HCT116 (cell line): ENCODE measurements around the gene MUS81. TPM values are rescaled to one million over a fixed set of nuclear protein-coding genes. Genes with fewer than 3 reads are reported as not detected.

Experiments
- ATAC-seq: fragments of 200-7000 bp; cut with Tn5 transposase; 2 replicates; pipeline ENCODE4 v1.9.1; 2020; ENCODE audit warnings: mild to moderate bottlenecking, moderate library complexity
- BruUV-seq: library from RNA; stranded (reverse); fragments of 400-500 nt; replicated peaks from 2 replicates; lab custom pipeline; 2021; lab: Mats Ljungman, UMichigan
- CTCF ChIA-PET: fragments of 300-600 bp; sonication (Branson Sonifier 250); formaldehyde crosslinking; loops from one replicate; lab custom pipeline; 2021; ENCODE audit warnings: antibody characterized with exemption; lab: Charles Lee
- POLR2A ChIA-PET: fragments of 300-600, 350-600 bp; sonication (Branson Sonifier 250); formaldehyde crosslinking; loops from one replicate; lab custom pipeline; 2021; ENCODE audit warnings: antibody characterized with exemption; lab: Charles Lee
- RAD21 ChIA-PET, 2 experiments: fragments of 300-600 bp; sonication (Branson Sonifier 250); formaldehyde crosslinking; loops; one replicate each; lab custom pipeline; 2023; ENCODE audit warnings: low total read pairs in 2 of 2; ENCODE audit not compliant: uncharacterized antibody in 2 of 2, unreplicated experiment in 2 of 2, low non-redundant PET in 1 of 2; lab: Charles Lee
- DNase-seq: peaks from one replicate; pipeline ENCODE4 v3.0.0-alpha.2; 2010; ENCODE audit warnings: low read depth, low spot score
- H2AFZ ChIP-seq: fragments of 200-600 bp; shearing (Covaris generic), sonication (generic); 2 replicates; pipeline ENCODE4 v1.6.1; 2017; ENCODE audit warnings: low read depth, mixed run types, mixed read lengths, antibody characterized with exemption, low read length; ENCODE audit not compliant: poor library complexity, severe bottlenecking
- H3K27ac ChIP-seq: 2 replicates; pipeline ENCODE4 v1.5.1; 2012; ENCODE audit warnings: low read depth, low read length
- H3K27me3 ChIP-seq: fragments of 200-600 bp; sonication (generic); 2 replicates; pipeline ENCODE4 v1.6.1; 2016; ENCODE audit warnings: mixed run types, low read length, mixed read lengths; ENCODE audit not compliant: insufficient read depth
- H3K36me3 ChIP-seq, 2 experiments: fragments of 200-500 bp in 1 of 2; fragments of 200-600 bp in 1 of 2; sonication (Bioruptor generic) in 1 of 2; sonication (generic) in 1 of 2; 2 replicates each; pipeline versions ENCODE4 v1.5.1 to v1.6.1; 2014 to 2016; ENCODE audit warnings: low read length in 2 of 2, inconsistent platforms in 1 of 2, mixed read lengths in 1 of 2, mixed run types in 1 of 2; ENCODE audit not compliant: insufficient read depth in 2 of 2, control insufficient read depth in 1 of 2
- H3K4me1 ChIP-seq, 2 experiments: fragments of 200-600 bp in 1 of 2; sonication (generic) in 1 of 2; 2 replicates each; pipeline versions ENCODE4 v1.5.1 to v1.6.1; 2012 to 2017; ENCODE audit warnings: low read length in 2 of 2, inconsistent platforms in 1 of 2, mild to moderate bottlenecking in 1 of 2, mixed read lengths in 1 of 2, mixed run types in 1 of 2, moderate library complexity in 1 of 2; ENCODE audit not compliant: insufficient read depth in 2 of 2, control insufficient read depth in 1 of 2
- H3K4me2 ChIP-seq: fragments of 200-600 bp; sonication (generic); 2 replicates; pipeline ENCODE4 v1.6.1; 2017; ENCODE audit warnings: mixed run types, low read length, mixed read lengths
- H3K4me3 ChIP-seq, 2 experiments: fragments of 200-600 bp in 1 of 2; sonication (generic) in 1 of 2; replicated peaks in 1 of 2; 2 replicates each; pipeline ENCODE4 v1.5.1; 2011 to 2016; ENCODE audit warnings: low read length in 2 of 2, control low read depth in 1 of 2, low read depth in 1 of 2, mild to moderate bottlenecking in 1 of 2, mixed read lengths in 1 of 2, mixed run types in 1 of 2
- H3K79me2 ChIP-seq: fragments of 200-600 bp; sonication (generic); 2 replicates; pipeline ENCODE4 v1.6.1; 2017; ENCODE audit warnings: mild to moderate bottlenecking, mixed run types, low read length, moderate library complexity, mixed read lengths; ENCODE audit not compliant: insufficient read depth
- H3K9ac ChIP-seq: fragments of 200-600 bp; sonication (generic); 2 replicates; pipeline ENCODE4 v1.6.1; 2016; ENCODE audit warnings: low read length, mixed read lengths
- H3K9me2 ChIP-seq: fragments of 200-600 bp; sonication (generic), shearing (Covaris generic); 2 replicates; pipeline ENCODE4 v1.6.1; 2017; ENCODE audit warnings: mixed run types, mild to moderate bottlenecking, moderate library complexity; ENCODE audit not compliant: insufficient read depth
- H3K9me3 ChIP-seq, 2 experiments: fragments of 200-500 bp in 1 of 2; fragments of 200-600 bp in 1 of 2; sonication (Bioruptor generic) in 1 of 2; sonication (generic) in 1 of 2; 2 replicates each; pipeline ENCODE4 v1.6.1; 2014 to 2017; ENCODE audit warnings: low read length in 2 of 2, mixed read lengths in 2 of 2, inconsistent platforms in 1 of 2, low read depth in 1 of 2, mild to moderate bottlenecking in 1 of 2, mixed run types in 1 of 2, moderate library complexity in 1 of 2; ENCODE audit not compliant: control insufficient read depth in 1 of 2, insufficient read depth in 1 of 2
- H4K20me1 ChIP-seq: fragments of 200-600 bp; sonication (generic), shearing (Covaris generic); 2 replicates; pipeline ENCODE4 v1.6.1; 2017; ENCODE audit warnings: mixed run types, mild to moderate bottlenecking, moderate library complexity; ENCODE audit not compliant: insufficient read depth
- ATF3 ChIP-seq: IDR thresholded peaks from 2 replicates; pipeline ENCODE4 v1.6.1; 2012
- CBX3 ChIP-seq: IDR thresholded peaks from 2 replicates; pipeline ENCODE4 v1.6.1; 2012; ENCODE audit warnings: low read depth
- CTCF ChIP-seq, 3 experiments: fragments of 200-600 bp in 1 of 3; sonication (generic) in 1 of 3; IDR thresholded peaks in 2 of 3; conservative IDR thresholded peaks in 1 of 3; 2 replicates each; pipeline ENCODE4 v1.5.1; 2012 to 2017; ENCODE audit warnings: low read depth in 2 of 3, low read length in 2 of 3, antibody characterized with exemption in 1 of 3, borderline replicate concordance in 1 of 3, control low read depth in 1 of 3, mild to moderate bottlenecking in 1 of 3, mixed read lengths in 1 of 3, mixed run types in 1 of 3, moderate library complexity in 1 of 3; ENCODE audit not compliant: insufficient read depth in 1 of 3
- EGR1 ChIP-seq: IDR thresholded peaks from 2 replicates; pipeline ENCODE4 v1.6.1; 2012; ENCODE audit warnings: low read depth
- ELF1 ChIP-seq: IDR thresholded peaks from 2 replicates; pipeline ENCODE4 v1.6.1; 2012; ENCODE audit warnings: low read depth, borderline replicate concordance
- EZH2 ChIP-seq: fragments of 200-600 bp; sonication (generic); IDR thresholded peaks from 2 replicates; pipeline ENCODE4 v1.6.1; 2017; ENCODE audit warnings: antibody characterized with exemption, mixed run types
- EZH2phosphoT487 ChIP-seq: fragments of 200-600 bp; IDR thresholded peaks from 2 replicates; pipeline ENCODE4 v1.6.1; 2018; ENCODE audit warnings: antibody characterized with exemption, borderline replicate concordance
- FOSL1 ChIP-seq: IDR thresholded peaks from 2 replicates; pipeline ENCODE4 v1.6.1; 2012; ENCODE audit warnings: low read depth
- JUND ChIP-seq: IDR thresholded peaks from 2 replicates; pipeline ENCODE4 v1.6.1; 2012
- POLR2A ChIP-seq: IDR thresholded peaks from 2 replicates; pipeline ENCODE4 v1.7.0; 2011; ENCODE audit warnings: borderline replicate concordance; ENCODE audit not compliant: insufficient read depth, insufficient read length; ENCODE audit errors: extremely low read depth
- POLR2AphosphoS5 ChIP-seq: IDR thresholded peaks from 2 replicates; pipeline ENCODE4 v1.6.1; 2011; ENCODE audit warnings: mild to moderate bottlenecking, low read depth, low read length, moderate library complexity
- RAD21 ChIP-seq: IDR thresholded peaks from 2 replicates; pipeline ENCODE4 v1.6.1; 2012; ENCODE audit warnings: low read depth, mild to moderate bottlenecking
- SIN3A ChIP-seq: IDR thresholded peaks from 2 replicates; pipeline ENCODE4 v1.6.1; 2012; ENCODE audit warnings: low read depth
- SP1 ChIP-seq: IDR thresholded peaks from 2 replicates; pipeline ENCODE4 v1.6.1; 2012; ENCODE audit warnings: low read depth
- SRF ChIP-seq: IDR thresholded peaks from 2 replicates; pipeline ENCODE4 v1.6.1; 2012; ENCODE audit warnings: low read depth
- TCF7L2 ChIP-seq: IDR thresholded peaks from 2 replicates; pipeline ENCODE4 v1.7.0; 2011; ENCODE audit warnings: borderline replicate concordance, inconsistent platforms; ENCODE audit not compliant: insufficient read depth, insufficient read length; ENCODE audit errors: extremely low read depth
- YY1 ChIP-seq: IDR thresholded peaks from 2 replicates; pipeline ENCODE4 v1.6.1; 2011; ENCODE audit warnings: low read length, low read depth, moderate library complexity, mild to moderate bottlenecking; ENCODE audit not compliant: insufficient replicate concordance; ENCODE audit errors: extremely low read depth
- intact Hi-C: fragments of 100-400 bp; cut with micrococcal nuclease; formaldehyde crosslinking; loops from 2 replicates; pipeline ENCODE4 v1.10.0; 2022
- total RNA-seq: library from RNA; stranded (reverse); gene quantifications from one replicate; pipeline ENCODE4 v1.2.1, GENCODE V29; 2021; ENCODE audit not compliant: unreplicated experiment

MUS81 gene
- total RNA-seq, 1 experiment from 2014 or later = 47.2 TPM

GRCh38 chr11:65888163-65888814, 28.1 kb downstream of the MUS81 start, which contains the start of gene FIBP (continued):
- TF ChIP-seq TCF7L2 = peak; percentile 8
- TF ChIP-seq SIN3A = no peak
- TF ChIP-seq POLR2AphosphoS5 = peak; percentile 93
- no peak for TF ChIP-seq EGR1
- peak in 2 of 3 experiments; percentile 68 to 78; a peak in 4 of 6 replicates for TF ChIP-seq CTCF (IDR thresholded peaks at IDR 0.05 in 2 of 3, conservative IDR thresholded peaks at IDR 0.05 in 1 of 3; ENCODE audit: borderline replicate concordance in 1 of 3, insufficient read depth in 1 of 3, low read depth in 2 of 3, low read length in 2 of 3)
- TF ChIP-seq POLR2A = peak; percentile 63

- Histone ChIP-seq H4K20me1 (peaks cover 10% of the 10 kb centered on the region; the same call in 1 of the 2 replicates), H3K36me3 (peaks cover 15 to 35% of the 10 kb centered on the region in 2 experiments), H3K79me2 (peaks cover 59% of the 10 kb centered on the region), H3K4me1 (peaks cover 16 to 79% of the 10 kb centered on the region in 2 experiments), H3K9me2 (no peaks in the 10 kb centered on the region), H2AFZ (no peak within 1 kb of the TSS), H3K4me2 (peak within 1 kb of the TSS; percentile 98), H3K27ac (peak within 1 kb of the TSS; percentile 97), H3K27me3 (no peaks in the 10 kb centered on the region), H3K9me3 (no peaks in the 10 kb centered on the region), H3K4me3 (peak within 1 kb of the TSS; percentile 90 to 92), H3K9ac (peak within 1 kb of the TSS; percentile 87)
- DNase-seq (peak; percentile 84), ATAC-seq (peak; percentile 56)
- intact Hi-C loops = loop anchor here (1.0 kb wide), 2 partner anchors 25 to 99 kb away; no protein-coding TSS in a partner anchor
- ChIA-PET CTCF (interaction anchor here (0.7 to 6.5 kb wide), 10 partner anchors 10 to 179 kb away, joined by 3 to 82 read pairs (median 9); partner anchors contain the start of genes BANF1, CFL1, FOSL1 and KAT5), RAD21 (interaction anchor here in 1 of 2 experiments (0.7 to 3.0 kb wide), 3 partner anchors 13 to 27 kb away, joined by 3 to 10 read pairs (median 3); no protein-coding TSS in a partner anchor), POLR2A (interaction anchor here (0.6 to 8.5 kb wide), 24 partner anchors 9 to 467 kb away, joined by 3 to 124 read pairs (median 6); partner anchors contain the start of genes AP5B1, BANF1, CFL1 and EIF1AD)
- BruUV-seq = no TSS peak
- TF ChIP-seq RAD21 = no peak
- no peak for TF ChIP-seq JUND
- TF ChIP-seq FOSL1 = no peak
- TF ChIP-seq CBX3 = no peak
- no peak for TF ChIP-seq EZH2
- TF ChIP-seq POLR2A = peak; percentile 98
- peak; percentile 55 for TF ChIP-seq YY1
- no peak for TF ChIP-seq EZH2phosphoT487
- peak; percentile 36 for TF ChIP-seq TCF7L2
- no peak for TF ChIP-seq ELF1
- peak in 2 of 3 experiments; percentile 5 to 14; a peak in 2 of 6 replicates for TF ChIP-seq CTCF (IDR thresholded peaks at IDR 0.05 in 2 of 3, conservative IDR thresholded peaks at IDR 0.05 in 1 of 3; ENCODE audit: borderline replicate concordance in 1 of 3, insufficient read depth in 1 of 3, low read depth in 2 of 3, low read length in 2 of 3)
- TF ChIP-seq ATF3 = no peak
- TF ChIP-seq SRF = no peak
- TF ChIP-seq SP1 = no peak
- no peak for TF ChIP-seq EGR1
Observed at GRCh38 chr11:65890324-65891218, 30.3 kb downstream of the MUS81 start, which contains the start of gene CCDC85B. TSS of gene CCDC85B (plus strand) at chr11:65890673. CDS start at chr11:65890784, 111 bp downstream.
